Activated CD4-positive, alpha-beta T cell treated with anti-CD3 and anti-CD28 coated beads, Interleukin-2, amount 10 ng/mL, durations not matched to agents 7 days and 5 days (primary cell): ENCODE results near the gene MUC4. TPM values are rescaled to one million over a fixed set of nuclear protein-coding genes. Genes with fewer than 3 reads are reported as not detected.
"Not testable (repeated sequence)": the region's sequence is repeated elsewhere in the genome, so short reads cannot be mapped to it uniquely, and the experiment has no call there.

Experiments used
- CTCF ChIA-PET: fragments of 350-600 bp; sonication (Branson Sonifier 250); formaldehyde crosslinking; loops from one replicate; lab custom pipeline; 2021; ENCODE audit warnings: antibody characterized with exemption; lab: Charles Lee
- POLR2A ChIA-PET: fragments of 350-600 bp; sonication (Branson Sonifier 250); formaldehyde crosslinking; loops from one replicate; lab custom pipeline; 2021; ENCODE audit warnings: antibody characterized with exemption; lab: Charles Lee
- DNase-seq: peaks from one replicate; pipeline ENCODE4 v3.0.0-alpha.2; 2020
- H3K27ac Mint-ChIP-seq: one replicate; pipeline ENCODE4 v1.8.0; 2021; ENCODE audit warnings: mild to moderate bottlenecking, moderate library complexity, mixed read lengths
- H3K27me3 Mint-ChIP-seq: one replicate; pipeline ENCODE4 v1.8.0; 2021; ENCODE audit warnings: mixed read lengths
- H3K36me3 Mint-ChIP-seq: one replicate; pipeline ENCODE4 v1.8.0; 2021; ENCODE audit warnings: low read depth, mixed read lengths
- H3K4me1 Mint-ChIP-seq: one replicate; pipeline ENCODE4 v1.8.0; 2021; ENCODE audit warnings: mixed read lengths
- H3K4me3 Mint-ChIP-seq: one replicate; pipeline ENCODE4 v1.8.0; 2021; ENCODE audit warnings: mild to moderate bottlenecking, moderate library complexity, mixed read lengths
- H3K9me3 Mint-ChIP-seq: one replicate; pipeline ENCODE4 v1.8.0; 2021; ENCODE audit warnings: mixed read lengths
- total RNA-seq, 2 experiments: library from RNA; stranded (reverse); gene quantifications; one replicate each; pipeline ENCODE4 v1.2.3, GENCODE V29; 2021

Gene MUC4
- total RNA-seq, 2 experiments from 2014 or later, result under 0.01 to 0.15 TPM

GRCh38 chr3:195829897-195830254 is 18.1 kb upstream of the MUC4 start:
- no peaks in the 10 kb centered on the region for H3K4me1 Mint-ChIP-seq
- POLR2A ChIA-PET, result no interaction called here
- no peak overlapping the region for H3K4me3 Mint-ChIP-seq
- no peak for DNase-seq
- H3K27ac Mint-ChIP-seq, result no peak overlapping the region
- H3K36me3 Mint-ChIP-seq, result no peaks in the 10 kb centered on the region
- CTCF ChIA-PET, result no interaction called here
- no peaks in the 10 kb centered on the region for H3K9me3 Mint-ChIP-seq
- no peaks in the 10 kb centered on the region for H3K27me3 Mint-ChIP-seq

DNA sequence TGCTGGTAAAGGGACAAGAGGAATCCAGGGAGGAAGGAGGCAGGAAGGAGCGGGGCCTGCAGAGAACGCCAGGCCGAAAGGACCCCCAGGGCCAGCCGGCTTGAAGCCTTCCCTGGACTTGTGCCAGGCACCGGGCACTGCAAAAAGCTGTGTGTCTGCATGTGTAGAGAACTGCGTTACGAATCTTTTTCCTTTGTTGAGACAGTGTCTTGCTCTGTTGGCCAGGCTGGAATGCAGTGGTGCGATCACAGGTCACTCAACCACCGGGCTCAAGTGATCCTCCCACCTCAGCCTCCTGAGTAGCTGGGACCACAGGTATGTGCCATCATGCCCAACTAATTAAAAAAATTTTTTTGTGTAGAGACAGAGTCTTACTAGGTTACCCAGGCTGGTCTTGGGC is 17.0 kb upstream of the MUC4 start:
- DNase-seq, result no peak
- ChIA-PET POLR2A (no interaction called here), CTCF (interaction anchor here (1.5 kb wide), 1 partner anchor 22 kb away, joined by 4 read pairs; no protein-coding TSS in a partner anchor)
- Mint-ChIP-seq H3K27me3 (no peaks in the 10 kb centered on the region), H3K9me3 (no peaks in the 10 kb centered on the region), H3K4me3 (no peak overlapping the region), H3K36me3 (no peaks in the 10 kb centered on the region), H3K4me1 (no peaks in the 10 kb centered on the region), H3K27ac (no peak overlapping the region)

- Mint-ChIP-seq H3K36me3 (no peaks in the 10 kb centered on the region), H3K4me3 (no peak overlapping the region), H3K27me3 (peaks cover 2% of the 10 kb centered on the region), H3K27ac (no peak overlapping the region), H3K9me3 (no peaks in the 10 kb centered on the region), H3K4me1 (no peaks in the 10 kb centered on the region)
- DNase-seq, result no peak
- ChIA-PET POLR2A (no interaction called here), CTCF (interaction anchor here (0.6 to 1.1 kb wide), 2 partner anchors 23 to 414 kb away, joined by 4 read pairs; no protein-coding TSS in a partner anchor)
These were observed 14.4 kb upstream of the MUC4 start for GRCh38 chr3:195825857-195826804.

- no peaks in the 10 kb centered on the region for H3K4me1 Mint-ChIP-seq
- DNase-seq, result no peak
- no peaks in the 10 kb centered on the region for H3K36me3 Mint-ChIP-seq
- no peaks in the 10 kb centered on the region for H3K9me3 Mint-ChIP-seq
- no peak overlapping the region for H3K4me3 Mint-ChIP-seq
- CTCF ChIA-PET, result interaction anchor here (0.6 to 1.1 kb wide), 2 partner anchors 22 to 413 kb away, joined by 4 read pairs; no protein-coding TSS in a partner anchor
- no peak overlapping the region for H3K27ac Mint-ChIP-seq
- peaks cover 2% of the 10 kb centered on the region for H3K27me3 Mint-ChIP-seq
- POLR2A ChIA-PET, result no interaction called here
These were observed 13.5 kb upstream of the MUC4 start for GRCh38 chr3:195825191-195825588.

- H3K9me3 Mint-ChIP-seq, H3K4me1 Mint-ChIP-seq, H3K4me3 Mint-ChIP-seq, DNase-seq, H3K27me3 Mint-ChIP-seq, POLR2A ChIA-PET, H3K36me3 Mint-ChIP-seq, H3K27ac Mint-ChIP-seq: not testable (repeated sequence)
- CTCF ChIA-PET, result interaction anchor here (0.5 to 1.1 kb wide), 2 partner anchors 22 to 273 kb away, joined by 3 to 4 read pairs; no protein-coding TSS in a partner anchor
These were observed 12.9 kb upstream of the MUC4 start for GRCh38 chr3:195824425-195825190.

GRCh38 chr3:195823999-195824398 is 12.3 kb upstream of the MUC4 start:
- CTCF ChIA-PET, result interaction anchor here (0.5 kb wide), 1 partner anchor 273 kb away, joined by 3 read pairs; no protein-coding TSS in a partner anchor
- no peak overlapping the region for H3K27ac Mint-ChIP-seq
- H3K4me3 Mint-ChIP-seq, result no peak overlapping the region

GRCh38 chr3:195823280-195823679 is 11.6 kb upstream of the MUC4 start:
- H3K4me3 Mint-ChIP-seq, result no peak overlapping the region
- no peak overlapping the region for H3K27ac Mint-ChIP-seq
- H3K9me3 Mint-ChIP-seq, result no peaks in the 10 kb centered on the region
- no peaks in the 10 kb centered on the region for H3K4me1 Mint-ChIP-seq
- ChIA-PET CTCF (no interaction called here), POLR2A (no interaction called here)
- H3K36me3 Mint-ChIP-seq, result no peaks in the 10 kb centered on the region
- peaks cover 2% of the 10 kb centered on the region for H3K27me3 Mint-ChIP-seq
- no peak for DNase-seq

More at GRCh38 chr3:195823999-195824398, 12.3 kb upstream of the MUC4 start:
- Mint-ChIP-seq H3K27me3 (peaks cover 2% of the 10 kb centered on the region), H3K36me3 (no peaks in the 10 kb centered on the region), H3K9me3 (no peaks in the 10 kb centered on the region), H3K4me1 (no peaks in the 10 kb centered on the region)
- POLR2A ChIA-PET, result no interaction called here
- DNase-seq, result no peak

GRCh38 chr3:195822131-195822696 is 10.5 kb upstream of the MUC4 start:
- H3K4me1 Mint-ChIP-seq, result peaks cover 6% of the 10 kb centered on the region
- no peaks in the 10 kb centered on the region for H3K36me3 Mint-ChIP-seq
- H3K4me3 Mint-ChIP-seq, result no peak overlapping the region
- H3K9me3 Mint-ChIP-seq, result no peaks in the 10 kb centered on the region
- POLR2A ChIA-PET, result no interaction called here
- CTCF ChIA-PET, result interaction anchor here (0.9 to 1.3 kb wide), 2 partner anchors 12 to 28 kb away, joined by 3 to 7 read pairs; no protein-coding TSS in a partner anchor
- H3K27me3 Mint-ChIP-seq, result peaks cover 2% of the 10 kb centered on the region
- DNase-seq, result no peak
- no peak overlapping the region for H3K27ac Mint-ChIP-seq

- CTCF ChIA-PET, result interaction anchor here (0.9 to 1.3 kb wide), 2 partner anchors 11 to 29 kb away, joined by 3 to 7 read pairs; no protein-coding TSS in a partner anchor
- POLR2A ChIA-PET, result no interaction called here
- H3K27ac Mint-ChIP-seq, result no peak overlapping the region
These were observed 9.8 kb upstream of the MUC4 start for GRCh38 chr3:195821403-195822130.

GRCh38 chr3:195820901-195821300 is 9.2 kb upstream of the MUC4 start:
- POLR2A ChIA-PET, result no interaction called here
- DNase-seq, result no peak
- Mint-ChIP-seq H3K27ac (no peak overlapping the region), H3K4me3 (no peak overlapping the region), H3K27me3 (peaks cover 2% of the 10 kb centered on the region), H3K9me3 (no peaks in the 10 kb centered on the region), H3K4me1 (peaks cover 6% of the 10 kb centered on the region), H3K36me3 (no peaks in the 10 kb centered on the region)
- CTCF ChIA-PET, result interaction anchor here (2.6 kb wide), 1 partner anchor 29 kb away, joined by 8 read pairs; no protein-coding TSS in a partner anchor

More at GRCh38 chr3:195821403-195822130, 9.8 kb upstream of the MUC4 start:
- no peaks in the 10 kb centered on the region for H3K9me3 Mint-ChIP-seq
- H3K4me1 Mint-ChIP-seq, result peaks cover 6% of the 10 kb centered on the region
- peaks cover 2% of the 10 kb centered on the region for H3K27me3 Mint-ChIP-seq
- H3K4me3 Mint-ChIP-seq, result no peak overlapping the region
- H3K36me3 Mint-ChIP-seq, result no peaks in the 10 kb centered on the region
- DNase-seq, result no peak

- H3K9me3 Mint-ChIP-seq, result no peaks in the 10 kb centered on the region
- no peak for DNase-seq
- no peaks in the 10 kb centered on the region for H3K36me3 Mint-ChIP-seq
- ChIA-PET CTCF (interaction anchor here (2.6 kb wide), 1 partner anchor 30 kb away, joined by 8 read pairs; no protein-coding TSS in a partner anchor), POLR2A (no interaction called here)
- H3K4me1 Mint-ChIP-seq, result peaks cover 8% of the 10 kb centered on the region
- no peak overlapping the region for H3K27ac Mint-ChIP-seq
- no peak overlapping the region for H3K4me3 Mint-ChIP-seq
- H3K27me3 Mint-ChIP-seq, result peaks cover 2% of the 10 kb centered on the region
These were observed 8.5 kb upstream of the MUC4 start for GRCh38 chr3:195820186-195820585.

GRCh38 chr3:195818301-195818700 is 6.6 kb upstream of the MUC4 start:
- Mint-ChIP-seq H3K9me3 (no peaks in the 10 kb centered on the region), H3K27ac (no peak overlapping the region), H3K4me1 (peaks cover 8% of the 10 kb centered on the region), H3K36me3 (no peaks in the 10 kb centered on the region), H3K27me3 (peaks cover 2% of the 10 kb centered on the region), H3K4me3 (no peak overlapping the region)
- CTCF ChIA-PET, result interaction anchor here (0.6 to 2.6 kb wide), 4 partner anchors 14 to 501 kb away, joined by 3 to 8 read pairs (median 3); no protein-coding TSS in a partner anchor
- DNase-seq, result no peak
- POLR2A ChIA-PET, result no interaction called here
